GM19043 (cell line): ENCODE results near the gene IPCEF1.
"Not testable (repeated sequence)": the region's sequence is repeated elsewhere in the genome, so short reads cannot be mapped to it uniquely, and the experiment has no call there.

Experiments used
- ATAC-seq: cut with Tn5 transposase; IDR thresholded peaks from one replicate; pipeline ENCODE4 v1.9.1; 2021; ENCODE audit warnings: low read depth; ENCODE audit not compliant: unreplicated experiment

IPCEF1 gene

DNA sequence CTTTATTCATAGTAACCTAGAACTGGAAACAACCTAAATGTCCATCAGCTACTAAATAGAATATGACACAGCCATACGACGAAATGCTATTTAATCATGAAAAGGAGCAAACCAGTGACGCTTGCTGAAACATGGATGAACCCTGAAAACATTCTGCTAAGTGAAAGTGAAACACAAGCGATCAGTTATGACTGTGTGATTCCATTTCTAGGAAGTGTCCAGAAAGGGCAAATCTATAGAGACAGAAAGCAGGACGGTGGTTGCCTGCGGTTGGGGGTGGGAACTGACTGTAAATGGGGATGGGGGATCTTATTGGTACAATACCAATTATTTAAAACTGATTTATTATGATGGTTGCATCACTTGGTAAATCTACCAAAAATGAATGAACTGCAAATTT is 126.8 kb downstream of the IPCEF1 start:
- ATAC-seq = peak; percentile 49

DNA sequence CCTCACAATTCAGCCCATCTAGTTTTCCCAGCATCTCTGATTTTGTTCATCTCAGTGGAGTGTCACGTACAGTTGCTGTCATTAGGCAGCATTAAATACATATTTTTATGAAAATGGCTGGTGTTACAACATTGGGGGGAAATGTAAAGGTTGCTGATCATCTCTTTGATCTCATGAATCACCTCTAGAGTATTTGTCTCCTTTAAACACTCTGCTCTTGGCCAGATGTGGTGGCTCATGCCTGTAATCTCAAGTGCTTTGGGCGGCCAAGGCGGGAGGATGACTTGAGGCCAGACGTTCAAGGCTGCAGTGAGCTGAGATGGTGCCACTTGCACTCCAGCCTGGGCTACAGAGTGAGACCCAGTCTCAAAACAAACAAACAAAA is 128.1 kb downstream of the IPCEF1 start:
- ATAC-seq = no peak

DNA sequence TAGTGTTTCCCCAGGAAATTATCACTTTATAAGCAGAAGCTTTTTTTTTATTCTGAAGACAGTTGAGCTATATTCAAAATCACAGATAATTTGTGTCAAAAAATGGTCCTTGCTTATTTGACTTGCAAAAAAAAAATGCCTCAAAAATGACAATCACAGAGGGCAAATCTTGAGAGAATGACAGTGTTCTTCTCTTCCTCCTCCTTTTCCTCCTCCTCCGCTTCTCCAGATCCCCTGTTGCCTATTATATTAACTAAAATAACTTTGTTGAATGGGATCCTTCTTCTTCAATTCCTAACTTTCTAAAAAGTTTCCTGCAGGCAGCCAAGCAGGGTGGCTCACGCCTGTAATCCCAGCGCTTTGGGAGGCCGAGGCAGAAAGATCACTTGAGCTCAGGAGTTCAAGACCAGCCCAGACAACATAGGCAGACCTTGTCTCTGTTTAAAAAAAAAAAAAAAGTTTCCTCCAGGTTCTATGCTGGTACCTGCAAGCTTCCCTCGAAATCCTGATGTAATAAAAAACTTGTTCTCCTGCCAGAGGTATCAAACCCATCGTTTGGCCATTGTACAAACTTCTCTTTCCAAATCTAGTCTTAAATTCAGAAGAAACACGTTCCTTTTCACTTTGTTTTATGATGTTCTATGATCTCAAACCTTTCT is 128.6 kb downstream of the IPCEF1 start:
- no peak for ATAC-seq

DNA sequence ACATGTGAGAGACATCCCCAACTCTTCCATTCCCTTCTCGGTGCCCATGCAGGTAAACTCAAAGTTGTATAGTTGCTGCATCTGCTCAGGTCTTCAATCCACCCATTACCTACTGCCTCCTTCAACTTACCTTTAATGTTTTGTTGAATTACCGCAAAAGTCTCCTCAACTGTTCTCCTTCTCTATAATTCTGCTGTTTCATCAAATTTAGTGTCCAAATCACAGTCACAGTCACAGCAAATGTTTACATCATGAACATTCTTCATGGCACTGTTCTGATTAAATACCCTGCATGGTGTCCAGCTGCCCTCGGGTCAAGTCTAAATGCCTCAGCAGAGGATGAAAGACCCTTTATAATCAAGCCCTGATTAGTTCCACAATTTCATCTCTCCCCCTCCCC is 130.1 kb downstream of the IPCEF1 start:
- ATAC-seq = no peak

DNA sequence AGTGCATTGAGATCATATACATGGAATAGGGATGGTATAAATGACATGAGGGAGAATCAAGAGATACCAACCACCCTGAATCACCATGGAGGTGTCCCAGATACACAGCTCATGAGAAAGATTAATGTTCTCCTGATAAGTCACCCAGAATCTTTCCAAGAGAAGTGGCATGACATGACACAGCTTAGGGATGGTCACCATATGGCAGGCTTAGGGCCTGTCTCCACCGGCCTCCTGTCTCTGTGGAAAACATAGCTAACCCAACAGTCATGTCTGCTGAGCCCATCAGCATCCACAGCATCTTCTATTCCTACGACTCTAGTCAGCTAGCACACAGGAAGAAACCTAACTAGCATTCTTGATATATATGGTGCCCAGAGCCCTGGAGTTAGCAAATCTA is 133.3 kb downstream of the IPCEF1 start:
- ATAC-seq = no peak

DNA sequence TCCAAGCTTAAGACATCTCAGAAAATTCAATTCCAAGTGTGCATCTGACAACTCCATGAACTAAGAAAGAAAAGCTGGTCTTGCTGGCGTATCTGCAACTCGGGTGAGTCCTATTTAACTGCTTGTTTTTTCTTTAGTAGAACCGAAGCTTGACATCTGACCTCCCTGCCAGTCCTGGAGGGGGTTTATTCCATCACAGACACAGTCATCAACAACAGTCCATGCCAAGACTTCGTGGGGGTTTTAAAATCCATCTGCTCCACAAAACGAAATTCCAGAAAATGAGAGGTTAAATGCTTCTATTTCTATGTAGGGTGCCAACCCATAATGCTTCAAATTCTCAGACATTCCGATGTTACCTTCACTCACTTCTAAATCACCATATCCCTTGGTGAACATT is 133.9 kb downstream of the IPCEF1 start:
- ATAC-seq = no peak

DNA sequence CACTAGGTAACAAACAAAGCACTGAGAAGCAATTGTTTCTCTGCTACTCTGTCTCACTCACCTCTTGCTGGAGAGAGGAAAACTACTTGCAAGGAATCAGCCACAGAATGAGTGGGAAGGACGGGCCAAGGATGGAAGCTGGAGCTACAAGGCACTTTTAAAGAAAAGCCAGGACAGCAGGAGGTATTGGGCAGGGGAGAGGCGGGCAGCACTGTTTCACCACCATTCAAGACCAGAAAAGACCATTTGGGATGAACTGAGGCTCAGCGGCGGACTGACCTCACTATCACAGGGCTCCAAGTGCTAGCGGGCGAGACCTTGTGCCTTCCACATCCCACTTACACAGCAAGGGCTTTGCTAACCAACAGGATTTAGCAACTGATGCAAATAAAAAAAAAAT is 137.4 kb downstream of the IPCEF1 start:
- no peak for ATAC-seq

DNA sequence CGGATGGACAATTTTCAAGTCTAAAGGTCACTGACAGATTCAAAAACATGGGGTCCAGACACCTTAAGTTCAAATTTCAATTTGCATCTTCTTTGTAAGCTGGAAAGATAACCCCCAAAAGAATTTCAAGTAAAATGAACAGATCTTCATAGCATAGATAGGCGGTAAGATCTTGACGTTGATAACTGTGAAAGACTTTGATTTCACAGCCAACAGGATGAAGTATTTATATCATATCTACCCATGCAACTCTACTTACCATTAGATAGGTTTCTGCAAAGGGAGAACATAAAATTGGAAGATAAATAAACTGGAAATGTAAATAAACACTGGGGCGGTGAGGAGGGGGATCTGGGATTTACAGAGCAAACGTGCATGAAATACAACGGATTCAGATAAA is 137.8 kb downstream of the IPCEF1 start:
- no peak for ATAC-seq

DNA sequence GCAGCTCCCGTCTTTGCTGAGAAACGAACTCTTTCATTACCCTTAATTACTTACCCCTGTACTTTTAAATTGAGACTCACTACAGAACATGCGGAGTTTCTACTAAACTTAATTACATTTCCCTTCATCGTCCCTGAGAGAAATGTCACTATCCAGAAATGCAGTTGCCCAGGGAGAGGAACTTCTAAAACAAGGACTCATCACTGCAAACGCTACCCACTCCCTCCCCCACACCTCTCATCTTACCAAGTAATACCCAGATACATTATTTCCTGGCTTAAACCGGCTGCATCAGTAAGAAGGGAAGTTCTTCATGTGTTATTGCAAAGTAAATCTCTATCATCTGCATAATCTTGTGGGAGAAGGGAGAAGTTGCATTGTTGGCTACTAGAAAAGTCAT is 138.3 kb downstream of the IPCEF1 start:
- no peak for ATAC-seq

DNA sequence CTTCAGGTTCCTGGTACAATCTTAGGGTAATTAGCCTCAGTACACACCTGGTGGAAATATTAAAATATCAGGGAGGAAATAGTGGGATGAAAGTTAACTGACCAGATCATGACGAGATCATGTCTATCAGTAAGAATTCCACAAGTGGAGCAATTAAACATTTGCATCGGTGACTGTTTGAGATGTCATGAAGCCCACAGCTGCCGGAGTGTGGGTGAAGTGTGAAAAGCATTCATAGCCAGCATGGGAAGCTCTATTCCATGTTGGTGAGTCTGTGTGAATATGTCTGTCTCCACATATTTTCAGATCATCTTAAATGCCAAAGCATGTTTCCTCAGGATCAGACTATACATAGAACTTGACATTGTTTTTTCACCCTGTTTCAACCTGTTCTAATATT is 142.8 kb downstream of the IPCEF1 start:
- no peak for ATAC-seq

DNA sequence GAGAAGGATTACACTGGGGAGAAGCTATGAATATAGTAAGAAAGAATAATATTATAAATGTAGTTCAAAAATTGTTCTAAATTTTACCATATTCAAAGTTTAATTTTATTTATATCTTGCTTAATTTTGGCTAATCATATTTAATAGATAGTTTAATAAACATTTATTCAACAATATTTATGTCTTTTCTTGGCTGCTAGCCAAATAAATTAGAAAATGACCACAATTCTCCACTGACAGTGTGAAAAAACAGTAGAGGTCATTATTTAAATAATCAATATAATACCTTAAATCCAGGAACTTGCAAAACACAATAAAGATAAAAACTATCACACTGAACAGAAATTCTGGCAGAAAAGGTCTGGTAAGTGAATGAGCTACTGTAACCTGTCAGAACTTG is 145.9 kb downstream of the IPCEF1 start:
- no peak for ATAC-seq

DNA sequence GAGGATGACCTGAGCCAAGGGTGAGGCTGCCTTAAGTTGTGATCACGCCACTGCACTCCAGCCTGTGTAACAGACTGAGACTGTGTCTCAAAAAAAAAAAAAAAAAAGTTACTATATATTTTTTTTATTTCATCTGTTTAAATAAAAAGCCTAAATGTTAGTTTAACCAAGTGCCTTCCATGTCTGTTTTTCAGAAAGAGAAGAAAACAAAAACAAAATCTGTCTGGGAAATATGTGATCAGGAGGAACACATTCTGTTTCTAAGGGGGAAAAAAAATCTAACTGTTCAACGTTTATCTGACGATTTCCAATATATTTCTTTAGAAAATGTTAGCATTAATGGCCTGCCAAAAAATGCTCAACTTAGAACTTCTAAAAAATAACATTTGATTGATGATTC is 147.0 kb downstream of the IPCEF1 start:
- ATAC-seq = no peak

DNA sequence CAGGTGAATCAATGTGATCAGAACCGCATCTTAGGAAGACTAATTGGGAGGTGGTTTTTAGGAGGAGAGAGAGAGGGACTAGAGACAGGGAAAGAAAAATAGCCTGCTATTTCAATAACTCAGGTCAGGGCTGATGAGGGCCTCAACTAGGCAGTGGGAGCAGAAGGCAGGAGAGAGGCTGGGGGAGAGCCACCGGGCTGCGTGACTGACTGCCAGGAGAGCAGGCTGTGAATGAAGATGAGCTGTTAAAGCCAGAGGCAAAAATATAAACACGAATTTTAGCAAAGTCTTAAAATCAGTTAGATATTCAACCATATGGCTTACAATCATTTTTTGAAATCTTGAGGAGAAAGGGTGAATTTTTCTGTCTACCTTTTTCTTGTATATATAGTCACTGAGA is 149.6 kb downstream of the IPCEF1 start:
- ATAC-seq = no peak

DNA sequence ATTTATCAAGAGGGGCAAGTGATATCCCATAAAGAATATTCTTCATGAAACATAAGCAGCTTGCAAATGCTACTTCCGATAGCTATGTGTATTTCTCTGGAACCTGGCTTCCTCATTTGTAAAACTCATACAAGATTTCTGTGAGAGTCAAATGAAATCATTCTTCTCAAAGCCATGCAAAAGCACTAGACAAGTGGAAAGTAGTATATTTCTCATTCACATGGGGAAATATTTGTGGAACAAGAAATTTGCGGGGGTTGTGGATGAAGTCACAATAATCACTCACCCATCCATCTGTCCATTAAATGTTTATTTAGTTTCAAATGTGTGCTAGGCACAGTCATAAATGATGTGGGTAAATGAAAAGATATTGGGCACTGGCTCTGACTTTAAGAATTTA is 150.5 kb downstream of the IPCEF1 start:
- ATAC-seq = no peak

DNA sequence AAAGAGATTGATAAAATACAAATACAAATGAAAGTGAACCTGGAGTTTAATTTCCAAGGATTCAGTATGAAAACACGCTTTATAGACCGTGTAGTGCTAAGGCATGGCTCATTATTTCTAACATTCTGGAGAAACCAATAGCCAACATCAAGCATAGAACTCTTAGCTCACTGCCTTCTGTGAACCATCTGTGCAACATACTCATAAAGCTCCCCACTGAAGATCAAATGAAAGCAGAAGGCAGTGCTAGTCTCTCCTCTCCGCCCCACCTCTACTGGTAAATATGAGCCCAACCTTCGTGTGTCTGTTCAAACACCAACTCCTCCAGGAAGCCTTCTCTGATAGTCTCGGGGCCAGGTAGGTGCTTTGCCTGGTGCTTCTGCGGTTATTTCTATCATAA is 153.6 kb downstream of the IPCEF1 start:
- no peak for ATAC-seq

DNA sequence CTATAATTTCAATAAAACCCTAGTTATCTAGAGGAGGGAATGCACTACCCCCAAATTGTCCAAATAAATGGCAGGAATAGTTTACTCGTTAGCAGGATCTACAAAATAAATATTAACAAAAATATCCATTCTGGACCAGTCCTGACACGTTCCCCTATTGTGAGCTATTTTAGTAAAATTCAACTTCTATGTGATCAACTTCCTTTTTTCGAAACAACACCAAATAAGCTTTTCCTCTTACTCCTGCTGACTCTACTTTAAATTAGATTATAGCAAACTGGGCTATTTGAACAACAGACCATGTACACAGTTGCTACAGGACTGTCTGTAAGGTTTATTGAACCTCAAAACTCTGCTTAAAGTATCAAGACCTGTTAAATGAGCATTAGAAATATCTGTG is 154.3 kb downstream of the IPCEF1 start:
- no peak for ATAC-seq

DNA sequence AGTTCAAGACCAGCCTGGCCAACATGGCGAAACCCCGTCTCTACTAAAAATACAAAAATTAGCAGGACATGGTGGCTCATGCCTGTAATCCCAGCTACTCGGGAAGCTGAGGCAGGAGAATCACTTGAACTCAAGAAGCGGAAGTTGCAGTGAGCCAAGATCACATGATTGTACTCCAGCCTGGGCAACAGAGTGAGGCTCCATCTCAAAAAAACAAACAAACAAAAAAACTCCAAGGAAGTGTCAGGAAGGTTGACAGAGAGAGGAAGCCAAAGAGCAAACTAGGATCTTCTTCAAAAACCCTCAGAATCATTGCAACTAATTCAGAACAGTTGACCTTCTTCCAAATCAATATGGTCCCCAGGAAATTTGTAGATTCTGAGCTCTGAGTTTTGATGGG is 154.9 kb downstream of the IPCEF1 start:
- ATAC-seq = not testable (repeated sequence)

DNA sequence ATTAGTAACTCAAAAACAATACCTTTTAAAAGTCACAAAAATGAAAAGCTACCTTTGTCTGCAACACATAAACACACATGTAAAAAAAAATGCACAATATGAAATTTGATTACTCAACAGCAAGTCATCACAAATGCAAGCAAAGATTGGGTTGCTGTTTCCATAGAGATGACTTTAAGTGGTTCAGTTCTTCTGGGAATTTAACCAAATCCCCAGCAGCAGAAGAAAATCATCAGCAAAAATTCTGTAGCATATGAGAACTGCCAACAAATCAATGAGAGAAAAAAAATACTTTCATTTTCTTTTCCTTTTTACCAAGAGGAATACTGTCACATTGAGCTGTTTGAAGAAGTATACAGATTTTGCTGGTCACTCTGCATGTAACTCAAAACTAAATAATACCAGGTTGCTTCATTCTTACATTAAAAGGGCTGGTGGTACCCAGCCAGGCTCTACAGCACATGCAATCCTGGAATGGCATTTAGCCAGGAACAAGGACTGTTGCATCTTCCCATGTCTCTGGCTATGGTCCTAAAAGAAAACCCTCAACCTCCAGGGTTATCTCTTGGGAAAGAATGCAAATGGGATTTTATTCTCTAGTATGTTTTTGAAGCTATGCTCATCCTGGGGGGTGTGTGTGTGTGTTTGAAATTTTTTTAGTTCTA is 159.3 kb downstream of the IPCEF1 start:
- no peak for ATAC-seq

DNA sequence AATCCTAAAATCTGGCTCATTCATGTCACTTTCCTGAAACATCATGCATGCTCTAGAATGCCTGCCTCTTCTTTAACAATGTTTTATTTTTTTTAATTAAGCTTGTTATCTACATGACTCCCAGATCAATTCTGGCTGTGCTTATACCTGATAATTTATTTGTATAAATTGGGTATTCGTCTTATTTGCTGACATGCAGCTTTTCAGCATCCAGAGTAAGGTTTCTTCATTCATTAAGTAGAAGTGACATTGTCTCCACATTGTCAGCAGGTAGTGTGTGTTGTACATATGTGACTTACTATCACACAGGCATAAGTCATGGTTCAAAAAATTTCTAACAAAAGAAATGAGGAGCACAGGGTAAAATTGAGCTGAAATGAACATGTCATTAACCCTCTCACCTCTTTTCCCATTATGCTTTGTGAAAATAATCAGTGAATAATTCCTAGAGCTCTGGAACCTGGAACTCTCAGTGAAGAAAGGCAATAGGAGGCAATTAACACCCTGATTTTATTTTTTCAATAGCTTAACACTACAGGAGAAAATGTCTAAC is 160.2 kb downstream of the IPCEF1 start:
- no peak for ATAC-seq

DNA sequence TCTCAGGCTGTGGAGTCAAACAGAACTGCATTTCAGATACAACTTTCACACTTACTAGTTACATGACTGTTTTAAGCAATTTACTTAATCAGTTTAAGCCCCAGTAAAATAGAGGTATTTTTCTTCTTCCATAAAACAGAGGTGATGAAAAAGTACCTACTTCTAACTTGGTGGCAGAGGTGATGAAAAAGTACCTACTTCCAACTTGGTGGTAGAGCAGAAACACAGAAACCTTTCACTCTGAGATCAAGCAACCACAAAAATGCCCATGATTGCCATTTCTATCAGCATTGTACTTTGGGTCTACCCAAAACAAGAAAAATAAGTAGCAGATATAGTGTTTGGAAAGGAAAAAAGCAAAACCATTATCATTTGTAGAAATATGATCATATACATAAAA is 168.9 kb downstream of the IPCEF1 start:
- no peak for ATAC-seq

DNA sequence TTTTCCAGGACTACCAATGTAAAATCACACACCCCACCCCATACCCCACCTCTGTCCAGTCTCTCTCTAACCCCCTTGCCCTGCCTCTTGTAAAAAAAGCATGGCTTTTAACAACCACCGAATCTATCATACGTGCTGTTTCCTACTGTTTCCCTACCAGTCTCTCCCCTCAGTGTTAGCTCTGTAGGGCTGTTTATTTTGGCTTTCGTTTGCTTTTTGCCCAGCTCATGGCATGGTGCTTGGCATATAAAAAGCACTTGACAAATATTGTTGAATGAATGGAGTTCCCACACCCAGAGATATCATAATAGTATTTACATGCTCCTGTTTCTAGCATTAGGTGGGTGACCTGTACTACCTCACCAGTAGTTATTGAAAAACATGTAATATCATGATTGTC is 169.4 kb downstream of the IPCEF1 start:
- no peak for ATAC-seq

DNA sequence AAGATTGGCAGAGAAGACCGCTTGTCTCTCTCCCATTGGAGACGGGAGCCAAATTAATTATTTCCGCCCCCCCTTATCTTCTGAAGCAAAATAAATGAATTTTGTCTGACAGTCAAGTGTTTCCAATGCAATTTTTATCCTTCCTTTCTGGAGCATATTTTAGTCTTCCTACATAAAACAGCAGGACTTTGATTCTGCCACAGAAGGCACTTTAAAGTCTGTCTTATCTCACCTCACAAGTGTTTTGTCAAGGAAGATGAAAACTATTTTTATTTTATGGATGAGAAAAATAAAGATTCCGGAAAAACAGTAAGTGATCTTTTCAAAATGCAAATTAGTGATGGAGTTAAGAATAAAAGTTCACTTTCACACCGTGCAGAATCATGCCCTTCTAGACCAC is 177.2 kb downstream of the IPCEF1 start:
- no peak for ATAC-seq
